Heart left ventricle (tissue), 16 donors: ENCODE results near the gene B9D2. TPM values are rescaled to one million over a fixed set of nuclear protein-coding genes. Genes with fewer than 3 reads are reported as not detected.
A peak's percentile ranks its signal among the peaks of the same experiment; 100 is the strongest.

Experiments
- ATAC-seq, 4 donors: fragments of 200-7000 bp; cut with Tn5 transposase; one replicate each; pipeline ENCODE4 v1.9.1; 2020 to 2022; ENCODE audit warnings: moderate library complexity in 4 of 4, mild to moderate bottlenecking in 3 of 4, moderate number of reproducible peaks in 1 of 4
- DNase-seq, 5 donors: peaks; one replicate each; pipeline ENCODE4 v3.0.0-alpha.2; 2020
- H3K27ac ChIP-seq, 12 donors: fragments of 200-600 bp; sonication (generic) in 4 of 12; one replicate each; pipeline versions ENCODE4 v1.5.0 to v1.8.0; 2016 to 2022; ENCODE audit warnings: mild to moderate bottlenecking in 2 of 12
- H3K27me3 ChIP-seq, 9 donors: fragments of 200-600 bp; sonication (generic) in 2 of 9; one replicate each; pipeline versions ENCODE4 v1.5.1 to v1.8.0; 2016 to 2022; ENCODE audit warnings: mild to moderate bottlenecking in 3 of 9
- H3K36me3 ChIP-seq, 9 donors: fragments of 200-600 bp; sonication (generic) in 2 of 9; one replicate each; pipeline versions ENCODE4 v1.5.0 to v1.8.0; 2018 to 2022; ENCODE audit warnings: mild to moderate bottlenecking in 2 of 9
- H3K4me1 ChIP-seq, 12 donors: fragments of 200-600 bp; sonication (generic) in 4 of 12; one replicate each; pipeline versions ENCODE4 v1.5.0 to v1.8.0; 2016 to 2022; ENCODE audit warnings: mild to moderate bottlenecking in 3 of 12
- H3K4me3 ChIP-seq, 12 donors: fragments of 200-600 bp; sonication (generic) in 4 of 12; one replicate each; pipeline versions ENCODE4 v1.5.0 to v1.8.0; 2017 to 2022; ENCODE audit warnings: mild to moderate bottlenecking in 9 of 12, moderate library complexity in 4 of 12
- H3K9me3 ChIP-seq, 12 donors: fragments of 200-600 bp; sonication (generic) in 4 of 12; one replicate each; pipeline versions ENCODE4 v1.5.0 to v1.8.0; 2016 to 2022; ENCODE audit warnings: mild to moderate bottlenecking in 1 of 12
- POLR2A ChIP-seq, 2 donors: fragments of 450-650 bp; IDR thresholded peaks; one replicate each; pipeline ENCODE4 v1.6.1; 2017; ENCODE audit warnings: antibody characterized with exemption in 2 of 2, mild to moderate bottlenecking in 2 of 2, moderate library complexity in 2 of 2
- WGBS, 4 donors: extraction: QIAGEN DNeasy Blood & Tissue Kit in 2 of 4; methylation state at CpG; one replicate each; pipeline versions ENCODE4 v1.1.5 to v1.1.7; 2013 to 2018; 5-methylcytosine and 5-hydroxymethylcytosine counted together
- intact Hi-C, 10 donors: fragments of 100-400 bp; cut with DNase I; formaldehyde crosslinking; loops; one replicate each; pipeline versions ENCODE4 v1.11.1 to v1.14.2; 2022
- polyA plus RNA-seq, 2 donors: library from polyadenylated mRNA; stranded (reverse); fragments of 200-250 nt; gene quantifications; one replicate each; pipeline ENCODE4 v1.2.3, GENCODE V29; 2013
- total RNA-seq, 9 donors: library from RNA; depleted of rRNA in 2 of 9; stranded (reverse); fragments of >200 nt in 2 of 9; fragmentation: NEBNext Ultra II Directional in 3 of 9; extraction: Animal tissue kit (Norgen Biotek cat#: 25700) in 3 of 9; gene quantifications; one replicate each; pipeline versions ENCODE4 v1.1.0 to v1.2.4, GENCODE V29; 2016 to 2023
- TF ChIP-seq, protein P1 (sequence below), 12 donors: fragments of 200-600 bp; sonication (generic) in 4 of 12; IDR thresholded peaks; one replicate each; pipeline versions ENCODE4 v1.5.0 to v1.8.0; 2018 to 2022; ENCODE audit warnings: antibody characterized with exemption in 12 of 12, mild to moderate bottlenecking in 5 of 12
- donor health status: ischemic (EF 13 %, LVEDD 7.1; RV severe dilation, severe dysfunction).
- donor health status: healthy with polysubstance abuse.
- donor health status: DM: no; HTN: yes; CAD: no.
- donor health status: DM: no; HTN: no; CAD: no.
- donor health status: ischemic (EF 25% LVEDD 6.9; RV normal size, moderate dysfunction).
- donor health status: ischemic (EF 25% LVEDD 5.7; RV mildly dilated, moderate dysfunction).
- donor health status: healthy.
- donor health status: DM: yes; HTN: yes; CAD: no.
- donor health status: ischemic (EF 35%, LVEDD 5.7; RV mildly dilated, moderate dysfunction).
- donor health status: nonischemic (EF 11% LVEDD 7.7; RV severe dilation, severe dysfunction).
- donor health status: DM: yes; HTN: yes; CAD: no.
- donor health status: PGD.
- donor health status: ischemic (EF 29% LVEDD 5.4; RV normal size, mild dysfunction).
- donor health status: nonischemic (EF 23%, LVEDD 6.1; RV moderate dilation, normal function).

The B9D2 gene
- total and polyA plus RNA-seq, 11 donors: 1.9 to 14.6 (median 3.3) TPM

DNA sequence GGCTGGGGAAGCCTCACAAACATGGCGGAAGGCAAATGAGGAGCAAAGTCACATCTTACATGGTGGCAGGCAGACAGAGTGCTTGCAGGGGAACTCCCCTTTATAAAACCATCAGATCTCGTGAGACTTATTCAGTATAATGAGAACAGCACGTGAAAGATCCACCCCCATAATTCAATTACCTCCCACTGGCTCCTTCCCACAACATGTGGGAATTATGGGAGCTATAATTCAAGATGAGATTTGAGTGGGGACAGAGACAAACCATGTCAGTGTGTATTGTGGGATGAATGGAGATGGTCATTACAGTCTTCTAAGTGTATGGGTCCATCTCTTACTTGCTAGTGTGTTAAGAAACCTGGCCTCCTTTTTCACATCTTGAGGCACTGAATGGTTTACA is 38.1 kb upstream of the B9D2 start:
- no peaks in the 10 kb centered on the region for H3K27me3 ChIP-seq
- TF ChIP-seq, protein P1, sequence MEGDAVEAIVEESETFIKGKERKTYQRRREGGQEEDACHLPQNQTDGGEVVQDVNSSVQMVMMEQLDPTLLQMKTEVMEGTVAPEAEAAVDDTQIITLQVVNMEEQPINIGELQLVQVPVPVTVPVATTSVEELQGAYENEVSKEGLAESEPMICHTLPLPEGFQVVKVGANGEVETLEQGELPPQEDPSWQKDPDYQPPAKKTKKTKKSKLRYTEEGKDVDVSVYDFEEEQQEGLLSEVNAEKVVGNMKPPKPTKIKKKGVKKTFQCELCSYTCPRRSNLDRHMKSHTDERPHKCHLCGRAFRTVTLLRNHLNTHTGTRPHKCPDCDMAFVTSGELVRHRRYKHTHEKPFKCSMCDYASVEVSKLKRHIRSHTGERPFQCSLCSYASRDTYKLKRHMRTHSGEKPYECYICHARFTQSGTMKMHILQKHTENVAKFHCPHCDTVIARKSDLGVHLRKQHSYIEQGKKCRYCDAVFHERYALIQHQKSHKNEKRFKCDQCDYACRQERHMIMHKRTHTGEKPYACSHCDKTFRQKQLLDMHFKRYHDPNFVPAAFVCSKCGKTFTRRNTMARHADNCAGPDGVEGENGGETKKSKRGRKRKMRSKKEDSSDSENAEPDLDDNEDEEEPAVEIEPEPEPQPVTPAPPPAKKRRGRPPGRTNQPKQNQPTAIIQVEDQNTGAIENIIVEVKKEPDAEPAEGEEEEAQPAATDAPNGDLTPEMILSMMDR (IDR thresholded peaks at IDR 0.05): no peak
- no peak for TF ChIP-seq POLR2A (IDR thresholded peaks at IDR 0.05)
- peaks cover 4 to 71% (median 53%) of the 10 kb centered on the region in 12 donors for H3K4me1 ChIP-seq
- 66 to 78% (median 71%) methylated on average over 3 of the region's 3 CpGs for WGBS, 4 donors
- peaks cover 0 to 12% (median 0%) of the 10 kb centered on the region in 9 donors for H3K36me3 ChIP-seq
- peak overlapping the region in 9 of 12 donors; percentile 15 to 78 (median 36) for H3K27ac ChIP-seq
- no peak overlapping the region for H3K4me3 ChIP-seq
- ATAC-seq: no peak
- intact Hi-C loops: no loop called here
- no peak for DNase-seq
- no peaks in the 10 kb centered on the region for H3K9me3 ChIP-seq

DNA sequence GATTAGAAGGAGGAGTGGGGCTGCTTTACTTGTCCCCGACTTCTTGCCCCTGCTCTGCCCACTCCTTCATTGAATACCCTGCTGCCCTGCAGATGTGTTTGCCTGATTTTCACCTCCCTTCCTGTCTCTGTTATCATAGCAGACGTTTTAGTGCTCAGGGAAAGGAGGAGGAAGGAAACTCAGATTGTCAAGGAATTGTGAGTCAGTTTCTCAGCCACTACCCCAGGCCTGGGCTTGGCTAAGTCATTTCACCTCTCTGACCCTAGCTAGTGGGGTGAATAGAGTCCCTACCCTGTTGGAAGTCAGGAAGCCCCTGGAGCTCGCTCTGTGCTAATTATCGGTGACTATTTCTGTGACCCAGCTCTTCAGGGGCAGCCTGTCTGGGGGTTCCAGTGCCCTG is 37.5 kb upstream of the B9D2 start:
- WGBS, 4 donors: 51 to 65% (median 55%) methylated on average over 4 of the region's 4 CpGs
- Histone ChIP-seq H3K4me3 (no peak overlapping the region), H3K36me3 (peaks cover 0 to 12% (median 0%) of the 10 kb centered on the region in 9 donors), H3K27me3 (no peaks in the 10 kb centered on the region), H3K27ac (peak overlapping the region in 9 of 12 donors; percentile 15 to 78 (median 36)), H3K9me3 (no peaks in the 10 kb centered on the region), H3K4me1 (peaks cover 4 to 70% (median 52%) of the 10 kb centered on the region in 12 donors)
- DNase-seq (no peak), ATAC-seq (peak in 1 of 4 donors; percentile 7)
- TF ChIP-seq, protein P1 (IDR thresholded peaks at IDR 0.05): no peak
- no peak for TF ChIP-seq POLR2A (IDR thresholded peaks at IDR 0.05)
- intact Hi-C loops: no loop called here

DNA sequence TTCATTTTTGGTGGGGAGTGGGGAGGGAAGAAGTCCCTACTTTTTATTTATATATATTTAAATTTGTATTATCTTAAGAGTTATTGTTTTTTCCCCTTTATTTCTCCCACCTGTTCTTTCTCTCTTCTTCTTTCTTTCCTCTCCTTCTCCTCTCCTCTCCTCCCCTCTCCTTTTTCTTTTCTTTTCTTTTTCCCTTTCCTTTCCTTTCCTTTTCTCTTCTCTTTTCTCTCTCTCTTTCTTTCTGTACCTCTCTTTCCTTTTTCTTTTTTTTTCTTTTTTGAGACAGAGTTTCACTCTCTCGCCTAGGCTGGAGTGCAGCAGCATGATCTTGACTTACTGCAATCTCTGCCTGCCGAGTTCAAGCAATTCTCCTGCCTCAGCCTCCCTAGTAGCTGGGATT is 35.6 kb upstream of the B9D2 start:
- no peaks in the 10 kb centered on the region for H3K27me3 ChIP-seq
- DNase-seq (no peak), ATAC-seq (no peak)
- WGBS, 4 donors: 83 to 91% (median 90%) methylated on average over 2 of the region's 2 CpGs
- H3K36me3 ChIP-seq: peaks cover 0 to 12% (median 0%) of the 10 kb centered on the region in 9 donors
- H3K4me3 ChIP-seq: peak overlapping the region in 1 of 12 donors; percentile 95
- no peak overlapping the region for H3K27ac ChIP-seq
- no peaks in the 10 kb centered on the region for H3K9me3 ChIP-seq
- intact Hi-C loops: loop anchor here in 6 of 10 donors (2.0 to 5.0 kb wide), 3 partner anchors 38 to 43 kb away; partner anchors contain the start of genes DMAC2 (in 5 of the 6) and ERICH4 (in 1 of the 6)
- TF ChIP-seq POLR2A (IDR thresholded peaks at IDR 0.05): no peak
- TF ChIP-seq, protein P1 (IDR thresholded peaks at IDR 0.05): no peak
- H3K4me1 ChIP-seq: peaks cover 4 to 58% (median 42%) of the 10 kb centered on the region in 12 donors

DNA sequence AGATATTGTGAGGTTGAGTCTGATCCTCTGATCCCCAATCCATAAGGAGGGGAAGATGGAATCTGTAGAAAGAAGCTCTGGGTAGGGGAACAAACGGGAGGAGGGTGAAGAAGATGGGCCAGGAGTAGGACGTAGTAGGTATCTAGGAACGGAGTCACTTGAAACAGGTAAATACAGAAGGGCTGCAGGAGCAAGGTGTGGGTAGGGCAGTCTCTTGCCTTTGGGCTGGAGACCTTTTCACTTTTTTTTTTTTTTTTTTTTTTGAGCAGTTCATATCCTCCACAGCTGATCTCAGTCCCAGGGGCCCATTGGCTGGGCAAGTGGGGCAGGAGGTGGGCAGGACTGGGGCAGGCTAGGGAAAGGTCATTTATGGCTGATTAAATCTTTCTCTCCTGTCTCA is 35.1 kb upstream of the B9D2 start:
- Histone ChIP-seq H3K4me3 (peak overlapping the region in 9 of 12 donors; percentile 82 to 99 (median 93)), H3K9me3 (no peaks in the 10 kb centered on the region)

More for the DNA sequence above, 35.1 kb upstream of the B9D2 start:
- WGBS, 4 donors: 70 to 83% (median 80%) methylated on average over 3 of the region's 3 CpGs
- no peaks in the 10 kb centered on the region for H3K27me3 ChIP-seq
- peaks cover 4 to 58% (median 41%) of the 10 kb centered on the region in 12 donors for H3K4me1 ChIP-seq
- DNase-seq (no peak), ATAC-seq (no peak)
- intact Hi-C loops: loop anchor here in 6 of 10 donors (2.0 to 5.0 kb wide), 3 partner anchors 38 to 43 kb away; partner anchors contain the start of genes DMAC2 (in 5 of the 6) and ERICH4 (in 1 of the 6)
- TF ChIP-seq, protein P1 (IDR thresholded peaks at IDR 0.05): no peak
- TF ChIP-seq POLR2A (IDR thresholded peaks at IDR 0.05): no peak
- peaks cover 0 to 12% (median 0%) of the 10 kb centered on the region in 9 donors for H3K36me3 ChIP-seq
- peak overlapping the region in 3 of 12 donors; percentile 92 to 94 (median 93) for H3K27ac ChIP-seq
